GM13976 (cell line): ENCODE data around the gene KRT13.

Experiments used
- DNase-seq: peaks from one replicate; pipeline ENCODE4 v3.0.0; 2012; ENCODE audit warnings: low spot score
- CTCF ChIP-seq: IDR thresholded peaks from 2 replicates; pipeline ENCODE4 v1.5.1; 2012; ENCODE audit warnings: borderline replicate concordance, mild to moderate bottlenecking; ENCODE audit not compliant: insufficient read depth; ENCODE audit errors: extremely low read depth, missing control alignments, control extremely low read depth
- in situ Hi-C: fragments of 300-500 bp; cut with MboI; formaldehyde crosslinking; loops from one replicate; pipeline ENCODE4 v1.12.0; 2022; ENCODE audit warnings: low sequenced_read_pairs, mixed read lengths, inconsistent platforms; ENCODE audit not compliant: unreplicated experiment

Gene KRT13

DNA sequence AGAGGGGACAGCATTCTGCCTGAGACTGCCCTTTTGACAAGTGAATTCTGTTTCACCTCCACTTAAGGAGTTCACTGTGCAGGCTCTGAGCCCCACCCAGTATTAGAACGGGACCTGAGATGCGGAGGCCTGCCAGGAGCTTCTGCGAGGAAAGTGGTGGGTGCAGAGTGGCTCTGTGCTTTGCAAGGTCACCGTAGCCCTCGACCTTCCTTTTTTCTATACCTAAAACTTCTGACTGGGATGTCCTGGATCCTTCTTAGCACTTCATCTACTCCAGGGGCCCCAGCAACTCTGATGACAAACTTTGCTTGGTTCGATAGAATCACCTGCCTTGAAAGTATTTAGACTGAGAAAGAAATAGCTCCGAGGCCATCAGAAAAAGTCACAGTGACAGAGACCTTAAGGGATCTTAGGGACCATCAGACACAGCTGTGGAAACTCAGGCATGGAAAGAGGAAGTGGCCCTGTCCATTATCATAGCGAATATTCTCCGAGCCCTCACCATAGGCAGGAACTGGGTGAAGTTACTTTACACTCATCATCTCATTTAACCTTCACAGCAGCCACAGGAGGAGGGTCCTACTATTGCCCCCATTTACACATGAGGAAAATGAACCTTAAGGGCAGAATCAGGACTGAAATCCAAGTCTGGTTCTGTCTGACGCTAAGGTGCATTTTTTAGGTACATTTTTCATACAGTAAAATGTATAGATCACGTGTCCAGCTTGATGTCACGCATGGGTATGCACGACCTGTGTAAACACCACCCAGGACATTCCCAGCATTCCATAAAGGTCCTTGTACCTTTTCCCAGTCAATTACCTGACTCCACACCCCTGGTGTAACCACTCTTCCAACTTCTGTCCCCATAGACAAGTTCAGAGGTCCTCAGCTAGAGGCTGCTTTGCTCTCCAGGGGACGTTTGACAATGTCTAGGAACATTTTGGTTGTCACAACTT is 676 bp upstream of the KRT13 start:
- in situ Hi-C loops: no loop called here
- DNase-seq: no peak
- TF ChIP-seq CTCF: no peak

- no peak for TF ChIP-seq CTCF
- in situ Hi-C loops: no loop called here
- DNase-seq: no peak
Observed at GRCh38 chr17:41504246-41504977, 1.0 kb downstream of the KRT13 start.

DNA sequence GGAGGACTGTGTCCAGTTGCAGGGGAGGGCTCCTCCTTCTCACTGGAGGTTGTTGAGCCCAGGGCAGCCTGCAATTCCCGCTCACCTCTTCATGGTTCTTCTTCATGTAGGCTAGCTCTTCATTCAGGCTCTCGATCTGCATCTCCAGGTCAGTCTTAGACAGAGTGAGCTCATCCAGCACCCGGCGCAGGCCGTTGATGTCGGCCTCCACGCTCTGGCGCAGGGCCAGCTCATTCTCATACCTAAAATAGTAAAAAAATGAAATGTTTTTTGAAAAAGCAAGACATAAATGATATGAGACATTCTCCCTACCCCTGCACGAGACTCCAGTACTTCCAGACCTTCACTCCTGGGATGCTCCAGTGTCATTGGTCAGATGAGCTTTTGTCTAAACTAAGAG is 2.2 kb downstream of the KRT13 start:
- in situ Hi-C loops: no loop called here
- no peak for TF ChIP-seq CTCF
- DNase-seq: no peak

DNA sequence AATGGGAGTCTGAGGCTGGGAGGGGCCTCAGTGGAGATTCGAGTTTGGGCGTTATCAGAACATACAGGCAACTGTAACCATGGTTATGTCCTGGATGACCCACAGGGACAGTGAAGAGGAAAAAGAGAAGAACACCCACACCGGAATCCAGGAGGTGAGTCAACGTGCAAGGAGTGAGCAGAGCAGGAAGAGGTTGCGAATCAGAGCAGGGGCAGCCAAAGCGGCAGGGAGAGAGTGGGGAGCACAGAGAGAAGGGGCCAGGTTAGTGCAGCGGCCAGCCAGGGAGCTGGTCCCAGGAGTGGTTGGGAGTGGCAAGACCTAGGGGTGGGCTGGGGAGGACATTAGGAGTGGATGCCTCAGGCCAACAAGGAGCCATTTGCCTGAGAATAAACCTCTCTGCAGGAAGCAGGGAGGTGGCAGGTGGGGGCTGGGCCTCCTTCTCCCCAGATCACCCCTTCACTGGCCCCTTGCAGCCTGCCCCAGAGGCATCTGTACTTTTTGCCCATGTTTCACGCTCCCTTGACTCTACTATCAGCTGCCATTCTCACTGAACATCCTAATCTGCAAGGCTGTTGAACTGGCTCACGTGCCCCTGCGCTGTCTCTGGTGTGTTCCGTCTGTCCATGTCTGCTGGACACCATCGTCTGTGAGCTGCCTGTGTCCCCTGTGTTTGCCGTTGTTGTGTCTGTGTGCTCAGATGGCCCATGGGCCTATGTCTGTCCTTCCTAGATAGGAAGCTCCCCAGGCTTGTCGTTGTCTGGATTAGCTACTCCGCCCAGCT is 5.1 kb downstream of the KRT13 start:
- no peak for TF ChIP-seq CTCF
- in situ Hi-C loops: no loop called here
- DNase-seq: no peak

GRCh38 chr17:41499714-41500113 is 5.7 kb downstream of the KRT13 start:
- in situ Hi-C loops: no loop called here
- TF ChIP-seq CTCF: no peak
- no peak for DNase-seq

DNA sequence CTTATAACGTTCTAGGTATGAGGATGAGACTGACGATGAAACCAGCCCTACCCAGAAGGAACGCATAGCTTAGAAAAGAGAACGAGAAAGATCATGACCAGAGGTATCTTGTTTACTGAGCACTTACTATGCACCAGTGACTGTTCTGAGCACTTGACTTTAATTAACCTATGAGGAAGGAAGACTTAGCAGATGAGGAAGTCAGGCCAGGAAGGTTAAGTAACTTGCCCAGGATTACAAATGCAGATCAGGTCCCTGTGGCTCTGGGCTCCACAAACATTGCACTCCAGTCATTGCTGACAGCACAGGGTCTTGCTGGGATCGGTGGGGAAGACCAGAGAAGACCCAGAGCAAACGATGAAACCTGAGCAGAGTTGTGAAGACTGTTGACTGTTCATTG is 7.1 kb downstream of the KRT13 start:
- no peak for TF ChIP-seq CTCF
- DNase-seq: no peak
- in situ Hi-C loops: no loop called here
